Activated CD4-positive, alpha-beta T cell treated with anti-CD3 and anti-CD28 coated beads, Interleukin-2, amount 50 U/mL, for 4 hours (primary cell): ENCODE measurements around the gene ZBTB37.
"Not testable (repeated sequence)": the region's sequence is repeated elsewhere in the genome, so short reads cannot be mapped to it uniquely, and the experiment has no call there.

Source experiments
- DNase-seq, 2 experiments: peaks; one replicate each; pipeline ENCODE4 v3.0.0-alpha.2; 2020

The ZBTB37 gene

GRCh38 chr1:173915596-173915995 is 47.4 kb downstream of the ZBTB37 start:
- no peak for DNase-seq

- DNase-seq = no peak
Observed at GRCh38 chr1:173916667-173917066, 48.5 kb downstream of the ZBTB37 start.

- DNase-seq = no peak
Observed at GRCh38 chr1:173917149-173917548, 49.0 kb downstream of the ZBTB37 start, which contains the start of gene SERPINC1. Gene SERPINC1 (minus strand): TSS chr1:173917327. CDS start chr1:173917259, 68 bp downstream.

- DNase-seq = no peak
Observed at GRCh38 chr1:173917635-173918493, 49.7 kb downstream of the ZBTB37 start.

- no peak for DNase-seq
Observed at GRCh38 chr1:173920861-173921260, 52.7 kb downstream of the ZBTB37 start.

GRCh38 chr1:173925306-173926242 is 57.4 kb downstream of the ZBTB37 start:
- no peak for DNase-seq

GRCh38 chr1:173930541-173930940 is 62.4 kb downstream of the ZBTB37 start:
- DNase-seq = not testable (repeated sequence)

GRCh38 chr1:173934440-173934839 is 66.3 kb downstream of the ZBTB37 start:
- no peak for DNase-seq

GRCh38 chr1:173937062-173937461 is 68.9 kb downstream of the ZBTB37 start:
- no peak for DNase-seq

GRCh38 chr1:173946380-173946921 is 78.3 kb downstream of the ZBTB37 start:
- DNase-seq = no peak

GRCh38 chr1:173948594-173948993 is 80.4 kb downstream of the ZBTB37 start:
- no peak for DNase-seq
